ENCODE results near the gene LRRC10.

The LRRC10 gene

GRCh38 chr12:69570545-69571399, 39.9 kb downstream of the LRRC10 start:
- no peak overlapping the region for H3K4me3 ChIP-seq (ENCODE audit: low read length)
- DNase-seq (ENCODE audit: low read depth): no peak
- TF ChIP-seq, protein P1, sequence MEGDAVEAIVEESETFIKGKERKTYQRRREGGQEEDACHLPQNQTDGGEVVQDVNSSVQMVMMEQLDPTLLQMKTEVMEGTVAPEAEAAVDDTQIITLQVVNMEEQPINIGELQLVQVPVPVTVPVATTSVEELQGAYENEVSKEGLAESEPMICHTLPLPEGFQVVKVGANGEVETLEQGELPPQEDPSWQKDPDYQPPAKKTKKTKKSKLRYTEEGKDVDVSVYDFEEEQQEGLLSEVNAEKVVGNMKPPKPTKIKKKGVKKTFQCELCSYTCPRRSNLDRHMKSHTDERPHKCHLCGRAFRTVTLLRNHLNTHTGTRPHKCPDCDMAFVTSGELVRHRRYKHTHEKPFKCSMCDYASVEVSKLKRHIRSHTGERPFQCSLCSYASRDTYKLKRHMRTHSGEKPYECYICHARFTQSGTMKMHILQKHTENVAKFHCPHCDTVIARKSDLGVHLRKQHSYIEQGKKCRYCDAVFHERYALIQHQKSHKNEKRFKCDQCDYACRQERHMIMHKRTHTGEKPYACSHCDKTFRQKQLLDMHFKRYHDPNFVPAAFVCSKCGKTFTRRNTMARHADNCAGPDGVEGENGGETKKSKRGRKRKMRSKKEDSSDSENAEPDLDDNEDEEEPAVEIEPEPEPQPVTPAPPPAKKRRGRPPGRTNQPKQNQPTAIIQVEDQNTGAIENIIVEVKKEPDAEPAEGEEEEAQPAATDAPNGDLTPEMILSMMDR (conservative IDR thresholded peaks at IDR 0.05; ENCODE audit: low read depth, low read length): peak; percentile 81

DNA sequence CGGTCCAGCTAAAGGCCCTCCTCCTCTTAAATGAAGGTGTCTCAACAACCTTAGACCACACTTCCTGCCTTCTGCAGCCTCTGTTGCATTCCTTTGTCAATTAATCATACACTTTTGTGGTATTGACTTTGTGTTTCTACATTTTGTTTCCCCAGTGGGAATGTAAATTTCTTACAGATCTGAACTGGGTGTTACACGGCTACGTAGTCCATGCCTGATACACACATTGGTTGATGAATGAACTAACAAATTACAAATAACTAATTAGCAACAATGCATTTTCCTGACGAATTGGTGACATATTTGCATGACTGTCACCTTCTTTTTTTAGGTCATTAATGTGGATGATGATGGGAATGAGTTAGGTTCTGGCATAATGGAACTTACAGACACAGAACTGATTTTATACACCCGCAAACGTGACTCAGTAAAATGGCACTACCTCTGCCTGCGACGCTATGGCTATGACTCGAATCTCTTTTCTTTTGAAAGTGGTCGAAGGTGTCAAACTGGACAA, 40.6 kb downstream of the LRRC10 start:
- DNase-seq (ENCODE audit: low read depth): peak; percentile 35

GRCh38 chr12:69569236-69569635, 41.5 kb downstream of the LRRC10 start:
- no peak overlapping the region for H3K4me3 ChIP-seq (ENCODE audit: low read length)
- no peak for DNase-seq (ENCODE audit: low read depth)
- TF ChIP-seq, protein P1 (conservative IDR thresholded peaks at IDR 0.05; ENCODE audit: low read depth, low read length): no peak

More for the DNA sequence above, 40.6 kb downstream of the LRRC10 start:
- TF ChIP-seq, protein P1 (conservative IDR thresholded peaks at IDR 0.05; ENCODE audit: low read depth, low read length): no peak
- H3K4me3 ChIP-seq (ENCODE audit: low read length): no peak overlapping the region

DNA sequence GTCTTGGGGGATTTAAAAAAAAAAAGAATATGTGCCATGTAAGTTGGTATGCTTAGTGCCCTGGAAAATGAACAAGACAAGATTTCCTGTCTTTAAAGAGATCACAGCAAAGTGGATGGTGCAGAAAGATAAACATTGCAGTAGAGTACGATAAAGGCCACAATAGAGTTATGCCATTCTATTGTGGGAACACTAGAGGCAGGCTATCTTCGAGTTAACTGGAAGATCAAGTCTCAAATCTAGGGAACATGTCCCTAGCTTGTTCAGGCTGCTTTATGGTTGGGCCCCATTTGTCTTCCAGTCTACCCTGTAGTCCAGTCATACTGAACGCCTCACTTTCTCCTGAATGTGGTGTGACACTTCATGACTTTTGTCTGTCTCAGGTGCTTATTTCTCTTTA, 44.1 kb downstream of the LRRC10 start:
- DNase-seq (ENCODE audit: low read depth): no peak
- no peak overlapping the region for H3K4me3 ChIP-seq (ENCODE audit: low read length)
- TF ChIP-seq, protein P1 (conservative IDR thresholded peaks at IDR 0.05; ENCODE audit: low read depth, low read length): no peak

DNA sequence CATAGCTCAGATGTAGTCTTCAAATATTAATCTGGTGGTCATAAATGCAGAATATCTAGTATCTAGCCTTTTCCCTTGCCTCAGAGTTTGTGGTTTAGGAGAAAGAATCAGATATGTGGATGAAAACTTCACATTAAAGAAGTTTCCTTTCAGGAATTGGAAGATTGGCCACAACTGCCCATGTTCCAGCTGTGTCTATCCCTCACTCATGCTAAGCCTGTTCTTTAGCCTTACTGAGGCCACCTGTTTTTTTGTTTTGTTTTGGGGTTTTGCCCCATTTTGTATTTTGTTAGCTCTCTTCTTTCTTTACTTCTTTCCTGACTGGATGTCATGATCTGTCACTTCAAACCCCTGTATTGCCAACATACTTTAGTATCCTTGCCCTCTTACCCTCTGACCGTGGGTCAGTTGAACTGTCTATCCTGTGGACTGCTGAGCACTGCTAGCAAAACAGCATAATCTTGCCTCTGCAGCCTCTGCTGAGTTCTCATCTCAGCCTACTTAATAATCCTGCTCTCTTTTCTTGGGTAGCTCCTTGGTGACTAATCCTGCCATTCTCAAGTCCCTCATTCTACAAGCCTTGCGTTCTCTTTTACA, 47.4 kb downstream of the LRRC10 start:
- H3K4me3 ChIP-seq (ENCODE audit: low read length): no peak overlapping the region
- TF ChIP-seq, protein P1 (conservative IDR thresholded peaks at IDR 0.05; ENCODE audit: low read depth, low read length): no peak
- DNase-seq (ENCODE audit: low read depth): no peak
